GM21447 (cell line): ENCODE results near the gene P2RY13.

ENCODE experiments used
- ATAC-seq: cut with Tn5 transposase; IDR thresholded peaks from one replicate; pipeline ENCODE4 v1.9.1; 2021; ENCODE audit not compliant: unreplicated experiment

The P2RY13 gene

GRCh38 chr3:151297429-151297828 lies 31.9 kb downstream of the P2RY13 start:
- no peak for ATAC-seq

GRCh38 chr3:151296226-151296625 lies 33.1 kb downstream of the P2RY13 start:
- no peak for ATAC-seq

GRCh38 chr3:151293127-151293526 lies 36.2 kb downstream of the P2RY13 start:
- ATAC-seq, result no peak

GRCh38 chr3:151290673-151291072 lies 38.7 kb downstream of the P2RY13 start:
- no peak for ATAC-seq

GRCh38 chr3:151289445-151289844 lies 39.9 kb downstream of the P2RY13 start:
- ATAC-seq, result no peak

GRCh38 chr3:151285940-151286339 lies 43.4 kb downstream of the P2RY13 start:
- ATAC-seq, result no peak

GRCh38 chr3:151283907-151284461 lies 45.4 kb downstream of the P2RY13 start:
- no peak for ATAC-seq

GRCh38 chr3:151283387-151283786 lies 46.0 kb downstream of the P2RY13 start:
- ATAC-seq, result no peak

GRCh38 chr3:151282921-151283320 lies 46.4 kb downstream of the P2RY13 start:
- ATAC-seq, result no peak

GRCh38 chr3:151281671-151282324 lies 47.6 kb downstream of the P2RY13 start:
- no peak for ATAC-seq

GRCh38 chr3:151278230-151278629 lies 51.1 kb downstream of the P2RY13 start, which contains the start of gene P2RY14:
TSS of gene P2RY14 (minus strand) at chr3:151278542. CDS start at chr3:151214316, 64,226 bp downstream.
- ATAC-seq, result no peak

- peak; percentile 73 for ATAC-seq
Observed at GRCh38 chr3:151276687-151277042, 52.7 kb downstream of the P2RY13 start.
